ENCODE measurements around the gene SLC8A1. TPM values are rescaled to one million over a fixed set of nuclear protein-coding genes. Genes with fewer than 3 reads are reported as not detected.

The SLC8A1 gene
- total RNA-seq, 1 experiment from 2014 or later: 1.7 TPM

GRCh38 chr2:40371525-40372282, 80.2 kb downstream of the SLC8A1 start:
- no peak overlapping the region for H3K4me3 ChIP-seq (ENCODE audit: insufficient read depth, low read depth, low read length)
- peak; percentile 2 for DNase-seq

GRCh38 chr2:40370007-40370395, 81.9 kb downstream of the SLC8A1 start:
- no peak for DNase-seq
- Histone ChIP-seq H3K27me3 (ENCODE audit: control insufficient read depth, insufficient read depth, low read length) (no peaks in the 10 kb centered on the region), H3K36me3 (replicated peaks; ENCODE audit: control insufficient read depth, insufficient read depth, low read length) (no peaks in the 10 kb centered on the region), H3K4me3 (ENCODE audit: insufficient read depth, low read depth, low read length) (no peak overlapping the region)

More at GRCh38 chr2:40371525-40372282, 80.2 kb downstream of the SLC8A1 start:
- Histone ChIP-seq H3K27me3 (ENCODE audit: control insufficient read depth, insufficient read depth, low read length) (no peaks in the 10 kb centered on the region), H3K36me3 (replicated peaks; ENCODE audit: control insufficient read depth, insufficient read depth, low read length) (no peaks in the 10 kb centered on the region)

GRCh38 chr2:40369267-40370006, 82.5 kb downstream of the SLC8A1 start:
- no peak overlapping the region for H3K4me3 ChIP-seq (ENCODE audit: insufficient read depth, low read depth, low read length)
- DNase-seq: no peak
- no peaks in the 10 kb centered on the region for H3K36me3 ChIP-seq (replicated peaks; ENCODE audit: control insufficient read depth, insufficient read depth, low read length)
- H3K27me3 ChIP-seq (ENCODE audit: control insufficient read depth, insufficient read depth, low read length): no peaks in the 10 kb centered on the region

GRCh38 chr2:40367652-40368051, 84.2 kb downstream of the SLC8A1 start:
- no peak for DNase-seq
- no peak overlapping the region for H3K4me3 ChIP-seq (ENCODE audit: insufficient read depth, low read depth, low read length)
- H3K27me3 ChIP-seq (ENCODE audit: control insufficient read depth, insufficient read depth, low read length): no peaks in the 10 kb centered on the region
- no peaks in the 10 kb centered on the region for H3K36me3 ChIP-seq (replicated peaks; ENCODE audit: control insufficient read depth, insufficient read depth, low read length)

GRCh38 chr2:40367032-40367431, 84.9 kb downstream of the SLC8A1 start:
- no peaks in the 10 kb centered on the region for H3K27me3 ChIP-seq (ENCODE audit: control insufficient read depth, insufficient read depth, low read length)

GRCh38 chr2:40364151-40364874, 87.6 kb downstream of the SLC8A1 start:
- no peaks in the 10 kb centered on the region for H3K27me3 ChIP-seq (ENCODE audit: control insufficient read depth, insufficient read depth, low read length)
- H3K4me3 ChIP-seq (ENCODE audit: insufficient read depth, low read depth, low read length): no peak overlapping the region
- no peaks in the 10 kb centered on the region for H3K36me3 ChIP-seq (replicated peaks; ENCODE audit: control insufficient read depth, insufficient read depth, low read length)
- no peak for DNase-seq

More at GRCh38 chr2:40367032-40367431, 84.9 kb downstream of the SLC8A1 start:
- DNase-seq: no peak
- no peaks in the 10 kb centered on the region for H3K36me3 ChIP-seq (replicated peaks; ENCODE audit: control insufficient read depth, insufficient read depth, low read length)
- H3K4me3 ChIP-seq (ENCODE audit: insufficient read depth, low read depth, low read length): no peak overlapping the region

- Histone ChIP-seq H3K36me3 (replicated peaks; ENCODE audit: control insufficient read depth, insufficient read depth, low read length) (no peaks in the 10 kb centered on the region), H3K4me3 (ENCODE audit: insufficient read depth, low read depth, low read length) (no peak overlapping the region), H3K27me3 (ENCODE audit: control insufficient read depth, insufficient read depth, low read length) (no peaks in the 10 kb centered on the region)
- DNase-seq: no peak
These were observed 88.3 kb downstream of the SLC8A1 start for GRCh38 chr2:40363631-40364030.

GRCh38 chr2:40363231-40363630, 88.7 kb downstream of the SLC8A1 start:
- Histone ChIP-seq H3K4me3 (ENCODE audit: insufficient read depth, low read depth, low read length) (no peak overlapping the region), H3K27me3 (ENCODE audit: control insufficient read depth, insufficient read depth, low read length) (no peaks in the 10 kb centered on the region), H3K36me3 (replicated peaks; ENCODE audit: control insufficient read depth, insufficient read depth, low read length) (no peaks in the 10 kb centered on the region)
- no peak for DNase-seq

- Histone ChIP-seq H3K27me3 (ENCODE audit: control insufficient read depth, insufficient read depth, low read length) (no peaks in the 10 kb centered on the region), H3K4me3 (ENCODE audit: insufficient read depth, low read depth, low read length) (no peak overlapping the region), H3K36me3 (replicated peaks; ENCODE audit: control insufficient read depth, insufficient read depth, low read length) (no peaks in the 10 kb centered on the region)
- no peak for DNase-seq
These were observed 90.4 kb downstream of the SLC8A1 start for GRCh38 chr2:40361478-40361877.

GRCh38 chr2:40360652-40361051, 91.2 kb downstream of the SLC8A1 start:
- H3K4me3 ChIP-seq (ENCODE audit: insufficient read depth, low read depth, low read length): no peak overlapping the region
- no peaks in the 10 kb centered on the region for H3K36me3 ChIP-seq (replicated peaks; ENCODE audit: control insufficient read depth, insufficient read depth, low read length)
- H3K27me3 ChIP-seq (ENCODE audit: control insufficient read depth, insufficient read depth, low read length): no peaks in the 10 kb centered on the region
- no peak for DNase-seq

GRCh38 chr2:40359811-40360210, 92.1 kb downstream of the SLC8A1 start:
- no peak for DNase-seq
- H3K27me3 ChIP-seq (ENCODE audit: control insufficient read depth, insufficient read depth, low read length): no peaks in the 10 kb centered on the region
- H3K36me3 ChIP-seq (replicated peaks; ENCODE audit: control insufficient read depth, insufficient read depth, low read length): no peaks in the 10 kb centered on the region
- H3K4me3 ChIP-seq (ENCODE audit: insufficient read depth, low read depth, low read length): no peak overlapping the region

GRCh38 chr2:40358783-40359182, 93.1 kb downstream of the SLC8A1 start:
- Histone ChIP-seq H3K36me3 (replicated peaks; ENCODE audit: control insufficient read depth, insufficient read depth, low read length) (no peaks in the 10 kb centered on the region), H3K4me3 (ENCODE audit: insufficient read depth, low read depth, low read length) (no peak overlapping the region), H3K27me3 (ENCODE audit: control insufficient read depth, insufficient read depth, low read length) (no peaks in the 10 kb centered on the region)
- DNase-seq: no peak

GRCh38 chr2:40357667-40358066, 94.2 kb downstream of the SLC8A1 start:
- H3K4me3 ChIP-seq (ENCODE audit: insufficient read depth, low read depth, low read length): no peak overlapping the region
- H3K27me3 ChIP-seq (ENCODE audit: control insufficient read depth, insufficient read depth, low read length): no peaks in the 10 kb centered on the region
- no peaks in the 10 kb centered on the region for H3K36me3 ChIP-seq (replicated peaks; ENCODE audit: control insufficient read depth, insufficient read depth, low read length)
- DNase-seq: no peak

GRCh38 chr2:40355451-40355850, 96.4 kb downstream of the SLC8A1 start:
- DNase-seq: no peak
- Histone ChIP-seq H3K4me3 (ENCODE audit: insufficient read depth, low read depth, low read length) (no peak overlapping the region), H3K36me3 (replicated peaks; ENCODE audit: control insufficient read depth, insufficient read depth, low read length) (no peaks in the 10 kb centered on the region), H3K27me3 (ENCODE audit: control insufficient read depth, insufficient read depth, low read length) (no peaks in the 10 kb centered on the region)

- Histone ChIP-seq H3K4me3 (ENCODE audit: insufficient read depth, low read depth, low read length) (no peak overlapping the region), H3K36me3 (replicated peaks; ENCODE audit: control insufficient read depth, insufficient read depth, low read length) (no peaks in the 10 kb centered on the region), H3K27me3 (ENCODE audit: control insufficient read depth, insufficient read depth, low read length) (no peaks in the 10 kb centered on the region)
- no peak for DNase-seq
These were observed 98.7 kb downstream of the SLC8A1 start for GRCh38 chr2:40353231-40353630.

Measured in H7 (cell line).